CD4-positive, alpha-beta T cell treated with Interleukin-4 for 1 hour (primary cell): Measurements from ENCODE around the gene GALNT16.
"Not testable (repeated sequence)": the region's sequence is repeated elsewhere in the genome, so short reads cannot be mapped to it uniquely, and the experiment has no call there.

Source experiments
- DNase-seq, 2 donors: peaks; one replicate each; pipeline ENCODE4 v3.0.0-alpha.2; 2020 to 2022

GALNT16 gene

DNA sequence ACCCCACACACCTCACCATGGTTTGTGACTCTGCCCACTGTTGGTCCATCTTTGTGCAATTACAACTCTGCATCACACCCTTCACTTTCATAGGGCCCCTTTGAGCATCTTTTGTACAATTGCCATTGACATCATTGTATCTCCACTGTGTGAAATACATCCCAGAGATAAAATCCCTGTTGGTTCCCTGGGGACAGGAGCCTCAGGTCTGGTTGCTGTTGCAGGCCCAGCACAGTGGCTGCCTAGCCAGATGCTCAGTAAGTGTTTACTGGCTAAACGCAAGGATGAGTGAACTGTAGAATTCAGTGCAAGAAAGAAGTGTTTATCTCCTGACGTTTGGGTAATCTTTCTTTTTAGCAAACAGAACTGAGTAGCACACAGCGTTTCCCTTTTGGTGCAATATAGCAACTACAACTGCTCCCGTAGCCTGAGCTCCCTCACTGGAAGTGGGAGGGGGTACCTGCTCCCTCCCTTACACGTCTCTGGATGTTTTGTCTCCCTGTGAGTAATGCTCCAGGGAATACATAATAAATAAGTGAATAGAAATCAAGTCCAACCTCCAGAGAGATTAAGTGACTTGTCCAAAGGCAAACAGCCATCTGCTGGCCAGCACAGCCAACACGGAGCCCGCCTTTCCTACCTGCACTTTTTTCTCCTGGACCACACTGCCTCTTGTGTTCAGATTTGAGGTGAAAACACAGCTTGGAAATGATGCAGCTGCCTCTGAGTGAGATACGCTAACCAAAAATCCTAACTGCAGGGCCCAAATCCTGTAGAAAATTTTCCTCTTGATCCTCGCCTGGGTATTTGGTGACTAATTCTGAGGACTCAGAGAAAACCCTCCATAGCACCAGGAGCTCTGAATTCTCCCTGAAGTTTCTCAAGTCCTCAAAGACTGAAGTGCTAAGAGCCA lies 27.4 kb downstream of the GALNT16 start:
- DNase-seq = no peak

DNA sequence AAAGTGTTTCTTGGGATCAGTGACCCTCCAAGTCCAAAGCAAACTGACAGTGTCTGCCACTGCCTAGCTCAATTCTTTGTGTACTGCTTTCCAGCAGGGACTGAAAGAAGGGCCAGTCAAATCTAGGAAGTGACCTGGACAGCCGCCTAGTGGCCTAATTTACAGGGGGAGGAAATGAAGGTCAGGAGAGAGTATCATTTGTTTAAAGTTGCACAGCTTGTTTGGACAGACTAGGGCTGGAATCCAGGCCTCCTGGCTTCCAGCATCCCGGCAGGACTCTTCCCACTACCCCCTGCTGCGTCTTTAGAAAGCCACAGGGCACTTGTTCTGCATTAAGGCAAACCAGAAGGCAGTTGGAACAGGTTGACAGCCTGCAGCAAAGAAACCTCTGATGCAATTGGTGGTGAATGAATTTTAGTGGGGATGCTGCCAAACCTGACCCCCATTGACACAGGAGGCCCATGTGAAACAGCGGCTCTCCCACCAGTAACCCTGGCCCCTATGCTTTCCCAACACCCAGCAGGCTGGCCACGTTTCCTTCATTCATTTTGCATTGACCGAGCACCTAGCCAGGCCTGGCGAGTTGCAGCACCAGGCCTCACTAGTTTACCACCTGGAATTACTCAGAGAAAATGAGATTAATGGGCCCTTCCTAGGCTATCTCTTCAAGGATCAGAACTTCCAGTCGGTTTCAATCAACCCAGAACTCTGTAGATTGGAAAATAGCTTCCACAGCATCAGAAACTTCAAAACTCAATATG lies 28.2 kb downstream of the GALNT16 start:
- DNase-seq = no peak

DNA sequence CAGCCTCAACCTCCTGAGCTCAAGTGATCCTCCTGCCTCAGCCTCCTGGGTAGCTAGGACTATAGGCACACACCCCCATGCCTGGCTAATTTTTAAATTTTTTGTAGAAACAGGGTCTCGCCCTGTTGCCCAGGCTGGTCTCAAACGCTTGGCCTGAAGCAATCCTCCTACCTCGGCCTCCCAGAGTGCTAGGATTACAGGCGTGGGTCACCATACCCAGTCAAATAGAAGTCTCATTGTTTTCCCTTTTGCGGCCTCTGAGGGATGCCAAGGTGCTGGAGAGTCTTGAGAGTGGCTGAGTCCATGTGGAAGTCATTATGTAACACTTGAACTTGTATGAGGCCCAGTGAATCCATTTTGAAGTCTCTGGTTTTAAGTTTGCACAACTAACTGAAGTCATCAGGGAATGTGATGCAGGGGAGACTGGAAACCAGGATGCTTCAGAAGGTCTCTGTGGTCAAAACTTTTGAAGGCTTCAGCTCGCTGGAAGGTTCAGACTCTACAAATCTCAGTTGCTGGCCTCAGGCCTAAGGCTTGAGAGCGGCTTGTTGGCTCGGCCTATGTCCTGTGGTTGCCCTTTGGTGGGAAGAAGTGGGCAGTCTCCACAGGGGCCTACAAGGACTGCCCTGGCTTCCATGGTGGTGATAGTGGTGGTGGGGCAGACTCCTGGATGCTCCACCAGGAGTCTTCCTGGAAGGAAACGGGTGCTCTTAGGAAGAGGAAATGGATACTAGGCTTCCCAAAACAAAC lies 29.2 kb downstream of the GALNT16 start:
- DNase-seq = no peak

DNA sequence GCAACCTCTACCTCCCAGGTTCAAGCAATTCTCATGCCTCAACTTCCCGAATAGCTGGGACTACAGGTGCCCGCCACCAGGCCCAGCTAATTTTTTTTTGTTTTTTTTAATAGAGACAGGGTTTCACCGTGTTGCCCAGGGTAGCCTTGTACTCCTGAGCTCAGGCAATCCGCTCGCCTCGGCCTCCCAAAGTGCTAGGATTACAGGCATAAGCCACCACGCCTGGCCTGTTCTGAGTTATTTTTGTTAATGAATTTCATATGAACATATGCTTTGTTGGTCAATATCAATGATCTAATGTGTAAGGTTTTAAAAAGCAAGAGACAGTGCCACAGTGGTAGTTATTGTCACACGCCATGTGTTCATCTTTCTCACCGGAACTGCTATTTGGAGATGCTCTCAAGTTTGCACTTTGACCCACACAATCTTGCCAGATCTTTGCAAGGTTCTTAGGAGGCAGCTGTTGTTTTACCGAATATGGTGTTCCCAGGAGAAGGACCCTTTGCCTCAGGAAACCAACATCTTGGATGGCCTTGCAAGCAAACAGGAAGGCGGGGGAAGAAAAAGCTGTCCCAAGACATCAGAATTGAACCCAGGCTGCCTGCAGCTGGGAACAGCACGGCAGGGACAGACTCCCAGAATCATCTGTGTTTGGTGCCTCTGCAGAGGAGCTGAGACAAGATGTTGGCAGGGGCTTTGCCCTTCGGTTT lies 30.0 kb downstream of the GALNT16 start:
- no peak for DNase-seq

DNA sequence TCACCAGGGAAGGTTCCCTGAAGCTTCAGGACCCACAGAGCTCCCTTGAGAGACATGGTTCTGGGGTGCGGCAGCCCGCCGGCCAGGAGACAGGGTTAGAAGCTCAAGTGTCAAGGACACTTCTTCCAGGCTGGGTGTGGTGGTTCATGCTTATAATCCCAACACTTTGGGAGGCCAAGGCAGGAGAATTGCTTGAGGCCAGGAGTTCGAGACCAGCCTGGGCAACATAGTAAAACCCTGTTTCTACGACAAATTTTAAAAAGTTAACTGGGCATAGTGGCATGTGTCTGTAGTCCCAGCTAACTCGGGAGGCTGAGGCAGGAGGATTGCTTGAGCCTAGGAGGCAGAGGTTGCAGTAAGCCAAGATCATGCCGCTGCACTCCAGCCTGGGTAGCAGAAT lies 30.9 kb downstream of the GALNT16 start:
- not testable (repeated sequence) for DNase-seq

DNA sequence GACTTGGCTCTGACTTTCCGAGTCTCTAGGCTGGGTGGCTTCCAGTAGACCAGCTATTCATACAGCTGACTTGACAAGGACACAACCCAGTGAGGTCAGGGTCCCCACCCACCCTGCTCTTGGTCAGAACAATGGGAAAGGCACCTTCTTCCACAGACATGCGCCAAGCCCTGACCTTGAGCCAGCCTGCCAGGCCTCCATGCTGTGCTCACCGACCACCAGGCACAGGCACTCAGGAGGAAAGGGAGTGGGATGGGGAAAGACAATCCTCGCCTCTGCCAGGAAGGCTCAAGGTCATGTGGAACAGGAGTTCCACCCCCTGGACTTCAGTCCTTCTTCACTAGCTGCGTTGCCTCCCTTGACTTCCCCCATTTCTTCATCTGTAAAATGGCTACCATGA lies 31.4 kb downstream of the GALNT16 start:
- DNase-seq = no peak

DNA sequence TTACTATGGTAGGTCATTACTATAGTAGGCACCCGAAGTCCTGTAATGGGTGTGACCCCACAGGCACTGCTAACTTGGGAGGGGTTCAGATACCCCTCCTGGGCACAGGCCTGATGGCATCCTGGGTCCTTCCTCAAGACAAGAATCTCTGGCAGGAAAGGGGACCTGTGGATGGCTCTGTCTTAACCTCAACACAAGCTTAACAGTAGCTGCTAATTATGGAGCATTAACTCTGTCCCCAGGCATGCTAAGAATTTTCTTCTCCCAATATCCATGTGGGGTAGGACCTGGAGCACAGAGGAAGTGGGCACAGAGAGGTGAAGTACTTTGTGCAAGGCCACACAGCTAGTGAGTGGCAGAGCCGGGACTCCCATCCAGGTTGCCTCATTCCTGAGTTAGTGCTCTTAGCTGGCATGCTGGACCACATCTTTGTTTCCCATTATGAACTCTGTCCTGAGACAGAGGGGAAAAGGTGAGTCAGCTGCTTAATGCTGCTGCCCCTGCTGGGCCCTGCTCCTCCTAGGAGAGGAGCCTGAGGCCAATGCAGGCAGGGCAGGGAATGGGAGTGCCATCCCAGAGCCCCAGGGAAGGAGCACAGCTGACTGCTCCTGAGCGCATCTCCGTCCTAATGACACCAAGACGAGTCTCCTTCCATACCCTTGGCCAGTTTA lies 32.1 kb downstream of the GALNT16 start:
- no peak for DNase-seq

DNA sequence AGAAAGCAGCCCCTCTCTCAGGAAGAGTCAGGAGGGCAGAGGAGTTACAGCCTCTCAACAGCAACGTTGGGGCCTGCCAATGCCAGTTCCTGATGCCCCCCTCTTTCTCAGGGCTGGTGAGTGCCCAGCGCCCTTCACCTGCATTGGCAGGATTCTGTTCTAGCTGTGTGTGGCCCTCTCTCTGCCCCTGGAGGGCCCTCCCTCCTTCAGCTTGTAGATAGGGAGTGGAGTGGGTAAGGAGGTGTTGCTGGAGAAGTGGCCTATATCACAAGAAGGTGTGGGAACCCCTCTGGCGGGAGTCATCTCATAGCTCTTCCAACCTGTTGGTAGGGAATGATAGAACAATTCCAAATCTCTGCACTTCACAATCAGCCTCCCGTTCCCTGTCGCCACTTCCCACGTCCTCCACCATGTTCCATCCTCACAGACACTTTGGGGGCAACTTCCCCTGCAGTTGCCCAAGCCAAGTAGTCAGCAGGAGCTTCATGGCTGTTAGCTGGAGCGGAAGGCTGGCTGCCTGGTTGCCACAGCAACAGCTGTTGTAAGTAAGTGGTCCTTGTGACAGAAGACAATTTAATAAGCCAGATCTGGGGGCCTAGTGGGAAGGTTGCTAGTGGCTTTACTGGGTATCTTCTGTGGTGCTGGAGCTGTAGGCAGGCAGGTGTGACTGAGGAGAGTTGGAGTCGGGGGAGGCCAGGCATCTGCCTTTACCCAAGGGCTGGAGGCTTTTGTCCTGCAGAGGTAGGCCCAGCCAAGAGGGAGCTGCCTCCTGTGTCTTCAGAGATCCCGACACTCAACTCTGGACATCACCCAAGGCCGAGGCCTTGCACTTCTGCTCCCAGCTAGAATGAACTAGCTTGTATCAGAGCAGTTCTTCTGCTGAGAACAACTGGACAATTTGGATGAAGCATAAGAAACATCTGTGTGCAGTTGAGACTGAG lies 38.4 kb downstream of the GALNT16 start:
- DNase-seq = no peak

DNA sequence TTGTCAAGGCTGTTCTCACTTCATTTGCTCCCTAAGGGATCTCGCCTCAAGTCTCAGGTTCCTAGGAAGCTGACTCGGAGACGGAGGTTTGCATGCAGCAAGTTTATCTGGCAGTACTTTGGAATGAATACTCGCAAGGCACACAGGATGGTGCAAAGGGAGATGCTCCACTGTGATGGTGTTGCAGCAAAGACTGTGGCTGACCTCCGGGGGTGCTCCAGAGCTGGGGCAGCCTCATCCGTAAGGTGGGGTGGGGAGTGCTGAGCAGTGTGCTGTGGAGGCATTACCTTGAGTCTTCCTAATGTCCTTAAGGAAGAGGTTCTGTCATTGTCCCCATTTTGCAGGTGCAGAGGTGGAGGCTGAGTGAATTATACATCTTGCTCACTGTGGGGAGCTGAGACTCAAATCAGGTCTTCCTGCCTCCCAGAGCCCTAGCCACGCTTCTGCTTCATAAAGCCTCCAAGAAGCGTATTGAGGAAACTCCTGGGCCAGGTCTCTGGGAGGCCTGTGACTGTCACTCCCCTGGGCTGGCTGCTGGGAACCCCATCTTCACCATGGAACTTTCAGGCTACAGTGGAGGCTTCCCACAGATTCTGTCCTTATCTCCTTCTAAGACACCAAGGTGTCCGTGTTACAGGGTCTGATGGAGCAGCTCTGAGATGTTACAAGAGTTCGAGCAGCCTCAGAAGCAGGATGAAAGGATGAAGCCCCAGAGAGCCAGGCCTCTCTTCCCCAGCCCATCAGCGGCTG lies 39.5 kb downstream of the GALNT16 start:
- DNase-seq = no peak

DNA sequence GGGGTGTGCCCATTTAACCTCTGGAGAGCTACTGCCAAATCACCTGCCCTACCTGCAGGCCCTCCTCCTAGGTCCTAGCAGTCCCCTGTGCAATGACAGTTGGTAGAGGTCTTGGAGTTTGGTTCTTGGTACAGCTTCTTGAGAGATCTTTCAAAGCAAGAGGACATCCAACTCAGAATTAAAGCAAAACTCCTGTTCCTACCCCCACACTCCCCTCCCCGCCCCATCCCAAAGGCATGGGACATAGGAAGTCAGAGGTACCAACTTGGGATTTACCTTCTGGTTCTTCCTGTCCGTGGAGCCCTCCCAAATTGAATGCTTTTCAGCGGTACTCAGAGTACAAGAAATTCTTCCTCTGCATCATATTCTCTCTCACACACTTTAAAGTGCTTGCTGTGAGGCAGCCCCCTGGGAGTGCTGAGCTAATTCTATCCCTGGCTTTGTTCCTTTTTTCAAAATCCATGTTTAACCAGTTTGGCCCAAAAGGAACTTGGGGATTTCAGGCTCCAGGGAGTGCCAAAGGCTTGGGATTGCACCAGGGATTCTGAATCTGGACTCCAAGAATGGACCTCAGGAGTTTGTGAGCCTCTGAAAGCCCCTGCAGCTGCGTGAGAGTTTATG lies 40.8 kb downstream of the GALNT16 start:
- DNase-seq = no peak

DNA sequence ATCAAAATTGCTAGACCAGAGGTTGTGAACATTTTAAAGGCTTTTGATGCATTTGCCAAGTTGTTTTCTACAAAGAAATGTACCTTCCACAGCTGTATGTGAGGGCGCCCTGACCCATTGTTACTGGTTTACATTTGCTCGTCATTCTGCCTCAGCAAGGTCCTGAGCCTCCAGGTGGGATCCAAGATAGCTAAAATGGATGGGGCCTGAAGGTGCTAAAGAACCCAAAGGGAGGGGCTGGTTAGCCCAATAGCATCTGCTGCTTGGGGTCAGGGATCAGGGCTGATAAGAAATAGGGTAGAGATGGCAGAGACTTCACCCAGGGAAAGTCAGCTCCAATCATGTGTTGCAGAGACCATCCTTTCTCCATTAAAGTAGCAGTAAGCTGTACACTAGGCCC lies 43.1 kb downstream of the GALNT16 start:
- no peak for DNase-seq

DNA sequence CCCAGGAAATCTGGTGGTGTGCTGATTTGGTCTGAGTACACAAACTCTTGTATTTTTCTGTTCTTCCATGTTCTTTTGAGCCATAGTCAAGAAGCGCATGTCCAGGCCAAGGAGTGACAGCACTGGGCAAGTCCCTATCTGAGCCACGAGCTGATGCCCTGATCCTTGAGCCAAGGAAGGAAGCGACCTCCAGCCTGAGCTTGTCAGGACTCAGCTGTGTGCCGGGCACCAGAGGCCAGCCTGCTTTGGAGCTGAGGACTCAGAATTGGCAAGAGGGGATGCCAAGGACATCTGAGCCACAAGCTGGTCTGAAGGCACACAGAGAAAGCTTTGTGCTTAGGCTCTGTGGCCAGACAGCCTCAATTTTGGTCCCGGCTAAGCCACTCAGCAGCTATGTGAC lies 52.6 kb downstream of the GALNT16 start:
- DNase-seq = no peak

DNA sequence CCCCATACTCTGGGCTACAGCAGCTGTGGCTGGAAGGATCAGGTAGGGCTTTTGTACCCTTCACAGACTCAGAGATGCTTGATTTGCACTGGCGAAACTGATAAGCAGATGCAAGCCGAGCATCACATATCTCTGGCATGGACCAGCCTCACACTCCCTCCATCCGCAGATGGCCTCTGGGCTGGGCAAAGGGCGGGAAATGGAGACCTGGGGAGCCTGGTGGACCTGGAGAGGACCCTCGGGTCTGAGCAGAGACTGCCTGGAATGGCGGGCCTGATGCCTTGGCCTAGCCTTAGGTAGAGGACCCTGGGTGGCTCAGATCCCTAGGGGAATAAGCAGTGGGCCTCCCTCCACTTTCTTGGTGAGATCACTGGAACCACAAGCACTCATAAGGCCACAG lies 53.2 kb downstream of the GALNT16 start:
- DNase-seq = no peak

DNA sequence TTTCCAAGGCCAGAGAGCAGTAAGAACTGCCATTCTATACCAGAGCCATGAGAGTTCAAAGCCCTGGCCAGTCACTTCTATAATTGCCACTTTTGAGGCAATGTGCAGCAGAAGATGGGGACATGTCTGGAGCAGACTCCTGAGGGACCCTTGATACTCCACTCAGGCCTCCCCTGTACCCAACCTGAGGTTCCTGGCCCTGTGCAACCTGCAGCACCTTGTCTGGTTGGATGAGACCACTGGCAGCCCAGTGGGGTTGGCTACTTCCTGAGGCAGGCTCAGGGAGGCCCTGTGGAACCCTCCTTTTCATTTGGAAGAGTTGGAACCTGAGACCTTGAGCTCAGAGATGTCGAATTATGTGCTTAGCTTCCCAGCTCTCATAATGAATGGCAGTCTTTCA lies 54.4 kb downstream of the GALNT16 start:
- no peak for DNase-seq

DNA sequence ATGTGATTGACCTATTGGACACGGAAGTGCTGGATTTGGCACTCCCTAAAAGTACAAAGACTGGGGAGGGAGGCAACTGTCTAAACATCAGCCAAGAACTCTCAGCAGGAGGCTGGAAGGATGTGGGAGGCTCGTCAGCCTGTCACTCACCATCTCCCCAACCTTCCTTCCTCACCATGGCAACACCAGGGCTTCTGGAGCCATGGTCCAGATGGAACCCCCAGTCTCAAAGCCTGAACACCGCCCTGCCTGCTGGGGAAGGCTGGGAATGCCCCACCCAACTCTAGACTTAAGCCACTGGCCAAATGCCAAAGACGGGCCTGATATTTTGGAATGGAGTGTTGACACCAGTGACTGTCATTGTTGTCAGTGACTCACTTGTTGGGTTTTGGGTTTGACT lies 55.3 kb downstream of the GALNT16 start:
- DNase-seq = no peak

DNA sequence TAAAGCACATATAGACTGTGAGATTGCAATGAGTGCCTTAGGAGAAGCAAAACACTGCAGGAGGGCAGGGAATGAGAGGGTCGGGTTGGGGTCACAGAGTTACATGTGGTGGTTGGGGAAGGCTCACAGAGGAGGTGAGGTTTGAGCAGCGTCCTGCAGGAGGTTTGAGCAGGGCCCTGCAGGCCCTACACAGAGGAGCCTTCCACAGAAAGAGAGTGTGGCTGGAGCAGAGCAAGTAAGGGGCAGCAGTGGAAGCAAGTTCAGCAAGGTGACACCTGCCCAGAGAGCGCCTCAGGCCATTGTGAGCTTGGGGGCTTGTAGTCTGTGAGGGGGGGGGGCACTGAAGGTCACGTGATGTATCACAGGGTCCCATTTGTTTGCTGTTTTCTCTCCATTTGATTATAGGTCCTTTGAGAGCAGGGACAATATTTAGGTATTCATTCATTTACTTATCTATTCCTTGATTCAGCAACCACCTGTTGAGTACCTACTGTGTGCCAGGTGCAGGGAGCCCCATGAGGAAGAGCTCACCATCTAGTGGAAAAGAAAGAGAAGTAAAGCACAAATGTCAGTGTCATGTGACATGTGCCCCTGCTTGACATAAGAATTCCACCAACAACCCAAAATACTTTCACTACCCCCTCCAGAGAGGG lies 56.6 kb downstream of the GALNT16 start:
- DNase-seq = no peak

DNA sequence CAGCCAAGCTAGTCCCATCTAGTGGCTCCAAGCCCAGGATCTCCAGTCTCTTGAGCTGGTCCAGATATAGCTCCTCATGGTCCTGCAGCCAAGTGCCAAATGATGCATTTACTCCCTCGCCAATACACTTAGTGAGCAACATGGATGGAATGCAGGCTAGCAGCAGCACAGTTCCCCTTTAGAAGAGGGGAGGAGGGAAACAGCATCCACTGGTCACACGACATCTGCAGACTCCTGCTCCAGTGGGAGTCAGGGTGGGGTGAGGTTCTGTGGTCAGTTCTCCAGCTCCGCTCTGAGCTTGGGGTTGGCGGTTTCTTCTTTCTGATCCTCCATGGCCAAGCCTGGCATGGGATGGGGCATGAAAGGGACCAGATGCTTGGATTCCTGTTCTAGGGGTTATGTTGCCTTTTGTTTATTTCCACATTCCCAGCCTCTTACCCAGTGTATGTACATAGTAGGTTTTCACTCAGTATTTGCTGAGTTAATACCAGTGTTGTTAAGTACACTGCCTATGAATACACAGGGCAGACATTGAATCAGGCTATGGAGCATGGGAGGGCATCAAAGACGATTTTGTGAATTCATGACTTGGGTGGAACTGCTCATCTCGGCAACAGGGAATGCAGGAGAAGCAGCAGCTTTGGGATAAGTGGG lies 57.3 kb downstream of the GALNT16 start:
- no peak for DNase-seq

DNA sequence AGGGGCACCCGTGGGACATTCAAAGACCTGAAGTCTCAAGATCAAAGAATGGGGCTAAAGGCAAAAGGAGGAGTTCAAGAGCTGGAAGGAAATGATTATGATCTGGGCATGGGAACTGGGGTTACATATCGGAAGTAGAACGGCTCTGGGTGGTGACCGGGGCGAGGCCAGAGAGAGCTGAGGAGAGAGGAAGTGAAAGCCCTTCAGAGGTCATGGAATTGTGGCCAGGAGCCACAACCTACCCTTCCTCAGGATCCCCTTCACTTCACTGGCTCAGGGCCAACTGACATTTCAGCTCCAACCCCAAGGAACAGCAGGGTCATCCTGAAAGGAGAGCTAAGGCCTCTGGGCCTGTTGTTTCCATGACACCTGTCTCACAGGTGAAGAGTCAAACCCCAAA lies 57.8 kb downstream of the GALNT16 start:
- peak in 1 of 2 donors; percentile 20 for DNase-seq

DNA sequence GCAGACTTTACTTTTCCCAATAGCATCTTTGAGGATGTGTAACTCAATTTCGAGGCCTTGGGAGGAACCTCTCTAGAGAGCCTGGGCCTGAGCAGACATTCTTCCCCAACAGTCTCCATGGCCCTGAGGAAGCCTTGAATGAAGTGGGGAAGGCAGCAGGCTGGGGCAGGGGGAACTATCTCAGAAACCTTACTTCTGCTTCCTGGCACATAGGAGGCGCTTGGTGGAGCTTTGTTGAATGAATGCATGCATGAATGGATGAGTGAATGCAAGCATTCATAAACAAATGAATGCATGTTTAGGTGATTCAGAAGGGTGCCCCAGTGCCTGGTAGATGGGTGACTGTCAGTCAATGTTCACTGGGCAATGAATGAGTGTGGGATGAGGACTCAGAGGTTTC lies 58.3 kb downstream of the GALNT16 start:
- no peak for DNase-seq
